Skeletal muscle cell (primary cell): Measurements from ENCODE around the gene CLECL1.

ENCODE experiments used
- DNase-seq: peaks from one replicate; pipeline ENCODE4 v3.0.0-alpha.2; 2010; ENCODE audit warnings: low read depth
- H3K4me3 ChIP-seq: 2 replicates; pipeline ENCODE4 v1.5.1; 2011; ENCODE audit warnings: low read depth, mild to moderate bottlenecking, control low read depth, low read length, moderate library complexity

The CLECL1 gene

GRCh38 chr12:9732921-9733461, at the start of gene CLECL1:
Gene CLECL1, minus strand, starts transcription at chr12:9733097.
- no peak within 1 kb of the TSS for H3K4me3 ChIP-seq

GRCh38 chr12:9781360-9781759, 48.5 kb upstream of the CLECL1 start:
- no peak for DNase-seq

More at GRCh38 chr12:9732921-9733461, at the start of gene CLECL1:
- DNase-seq, result no peak

GRCh38 chr12:9779209-9779608, 46.3 kb upstream of the CLECL1 start:
- no peak overlapping the region for H3K4me3 ChIP-seq
- DNase-seq, result no peak

More at GRCh38 chr12:9781360-9781759, 48.5 kb upstream of the CLECL1 start:
- H3K4me3 ChIP-seq, result no peak overlapping the region

- H3K4me3 ChIP-seq, result no peak overlapping the region
- no peak for DNase-seq
These were observed 43.9 kb upstream of the CLECL1 start for GRCh38 chr12:9776781-9777180.

GRCh38 chr12:9773216-9773877, 40.5 kb upstream of the CLECL1 start:
- DNase-seq, result no peak
- H3K4me3 ChIP-seq, result no peak overlapping the region

- DNase-seq, result no peak
- H3K4me3 ChIP-seq, result no peak overlapping the region
These were observed 30.1 kb upstream of the CLECL1 start for GRCh38 chr12:9763025-9763424.

- no peak for DNase-seq
- H3K4me3 ChIP-seq, result no peak overlapping the region
These were observed 29.5 kb upstream of the CLECL1 start for GRCh38 chr12:9762369-9762768.

- DNase-seq, result no peak
- H3K4me3 ChIP-seq, result no peak overlapping the region
These were observed 28.5 kb upstream of the CLECL1 start for GRCh38 chr12:9761419-9761781.

GRCh38 chr12:9760699-9761418, 28.0 kb upstream of the CLECL1 start, which contains the start of gene CD69:
Gene CD69, minus strand, starts transcription at chr12:9760901. Its CDS starts 81 bp downstream, at chr12:9760820.
- no peak within 1 kb of the TSS for H3K4me3 ChIP-seq
- no peak for DNase-seq

- no peak for DNase-seq
- H3K4me3 ChIP-seq, result no peak overlapping the region
These were observed 27.2 kb upstream of the CLECL1 start for GRCh38 chr12:9760120-9760519.

- no peak overlapping the region for H3K4me3 ChIP-seq
- DNase-seq, result no peak
These were observed 26.8 kb upstream of the CLECL1 start for GRCh38 chr12:9759694-9760093.

- no peak overlapping the region for H3K4me3 ChIP-seq
- no peak for DNase-seq
These were observed 25.2 kb upstream of the CLECL1 start for GRCh38 chr12:9758119-9758518.

GRCh38 chr12:9757433-9758025, 24.6 kb upstream of the CLECL1 start:
- DNase-seq, result no peak
- H3K4me3 ChIP-seq, result no peak overlapping the region

GRCh38 chr12:9756706-9757105, 23.8 kb upstream of the CLECL1 start:
- DNase-seq, result no peak
- no peak overlapping the region for H3K4me3 ChIP-seq

GRCh38 chr12:9756170-9756569, 23.3 kb upstream of the CLECL1 start:
- H3K4me3 ChIP-seq, result no peak overlapping the region
- no peak for DNase-seq

- DNase-seq, result no peak
- no peak overlapping the region for H3K4me3 ChIP-seq
These were observed 22.7 kb upstream of the CLECL1 start for GRCh38 chr12:9755567-9755966.

GRCh38 chr12:9755035-9755434, 22.1 kb upstream of the CLECL1 start:
- no peak for DNase-seq
- H3K4me3 ChIP-seq, result no peak overlapping the region

GRCh38 chr12:9754099-9754927, 21.4 kb upstream of the CLECL1 start:
- no peak overlapping the region for H3K4me3 ChIP-seq
- DNase-seq, result no peak

- no peak overlapping the region for H3K4me3 ChIP-seq
- no peak for DNase-seq
These were observed 20.6 kb upstream of the CLECL1 start for GRCh38 chr12:9753498-9753897.

GRCh38 chr12:9753073-9753472, 20.2 kb upstream of the CLECL1 start:
- DNase-seq, result no peak
- H3K4me3 ChIP-seq, result no peak overlapping the region
